Activated naive CD4-positive, alpha-beta T cell treated with anti-CD3 and anti-CD28 coated beads, Interleukin-2, amount 50 U/mL, for 72 hours (primary cell): ENCODE measurements around the gene PRRC2A. TPM values are rescaled to one million over a fixed set of nuclear protein-coding genes. Genes with fewer than 3 reads are reported as not detected.
"Not testable (repeated sequence)": the region's sequence is repeated elsewhere in the genome, so short reads cannot be mapped to it uniquely, and the experiment has no call there.

Experiments used
- ATAC-seq, 2 donors: fragments of 150-1000 bp; cut with Tn5 transposase; 2 replicates each; pipeline ENCODE4 v1.10.0; 2021; ENCODE audit warnings: mild to moderate bottlenecking in 2 of 2, moderate library complexity in 2 of 2
- DNase-seq, 2 donors: peaks; one replicate each; pipeline ENCODE4 v3.0.0; 2021 to 2022; ENCODE audit warnings: low spot score in 2 of 2
- H3K27ac Mint-ChIP-seq, 2 donors: one replicate each; pipeline ENCODE4 v1.8.0; 2022; ENCODE audit warnings: mild to moderate bottlenecking in 2 of 2, mixed read lengths in 2 of 2
- H3K36me3 Mint-ChIP-seq, 2 donors: one replicate each; pipeline ENCODE4 v1.8.0; 2022; ENCODE audit warnings: mixed read lengths in 2 of 2
- H3K9me3 Mint-ChIP-seq, 2 donors: one replicate each; pipeline ENCODE4 v1.8.0; 2022; ENCODE audit warnings: mixed read lengths in 2 of 2
- total RNA-seq, 2 donors: library from RNA; stranded (reverse); gene quantifications; one replicate each; pipeline ENCODE4 v1.2.3, GENCODE V29; 2022

PRRC2A gene
- total RNA-seq, 2 donors from 2014 or later: 253 to 336 TPM

- DNase-seq (peak; percentile 90 to 96), ATAC-seq (peak; percentile 60 to 72)
- H3K9me3 Mint-ChIP-seq: no peaks in the 10 kb centered on the region
- peak overlapping the region; percentile 95 to 98 for H3K27ac Mint-ChIP-seq
- peaks cover 58 to 64% of the 10 kb centered on the region in 2 donors for H3K36me3 Mint-ChIP-seq
Observed at GRCh38 chr6:31580807-31581433, 39.6 kb upstream of the PRRC2A start.

DNA sequence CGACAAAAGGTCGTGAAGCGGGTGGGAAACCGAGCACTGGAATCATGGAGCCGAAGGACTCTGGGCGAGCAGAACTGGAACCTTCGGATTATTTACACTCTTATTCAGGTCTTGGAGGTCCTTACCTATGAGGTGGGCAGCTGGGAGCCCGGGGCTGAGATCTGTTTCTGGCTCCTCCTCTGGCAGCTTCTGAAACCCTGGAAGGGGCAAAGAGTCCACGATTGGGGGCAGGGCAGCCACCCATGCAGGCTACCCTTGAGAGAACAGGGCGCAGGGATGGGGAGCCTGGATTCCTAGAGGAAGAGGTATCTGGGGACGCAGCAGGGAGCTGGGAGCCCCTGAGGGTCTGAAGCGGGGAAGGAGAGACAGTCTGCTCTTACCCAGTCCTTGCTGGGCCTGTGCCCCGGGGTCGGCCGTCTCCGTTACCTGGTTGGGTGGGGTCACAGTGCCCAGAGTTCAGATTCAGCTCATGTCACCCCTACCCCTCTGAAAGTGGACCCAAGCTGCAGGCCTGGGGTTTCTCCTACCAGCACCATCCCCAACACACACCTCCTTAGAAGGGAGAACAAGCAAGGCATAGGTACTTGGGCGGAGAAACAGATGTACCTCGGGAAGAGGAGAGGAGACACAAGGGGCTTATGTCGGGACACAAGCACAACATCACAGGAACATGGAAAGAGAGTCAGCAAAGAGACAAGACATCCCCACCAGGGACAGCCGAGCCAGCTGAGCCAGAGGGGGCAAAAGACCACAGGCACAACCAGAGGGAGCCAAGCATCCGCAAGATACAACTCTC, 38.9 kb upstream of the PRRC2A start:
- DNase-seq: no peak
- peaks cover 51 to 57% of the 10 kb centered on the region in 2 donors for H3K36me3 Mint-ChIP-seq
- no peak for ATAC-seq
- H3K27ac Mint-ChIP-seq: peak overlapping the region; percentile 95 to 98
- H3K9me3 Mint-ChIP-seq: no peaks in the 10 kb centered on the region

- Mint-ChIP-seq H3K27ac (peak within 1 kb of the TSS; percentile 95 to 98), H3K9me3 (no peaks in the 10 kb centered on the region), H3K36me3 (peaks cover 45 to 51% of the 10 kb centered on the region in 2 donors)
- no peak for DNase-seq
- ATAC-seq: peak; percentile 3 to 14
Observed at GRCh38 chr6:31582230-31582643, 38.3 kb upstream of the PRRC2A start, which contains the start of gene LTB. TSS of gene LTB (minus strand) at chr6:31582424. CDS start at chr6:31582417, 7 bp downstream.

DNA sequence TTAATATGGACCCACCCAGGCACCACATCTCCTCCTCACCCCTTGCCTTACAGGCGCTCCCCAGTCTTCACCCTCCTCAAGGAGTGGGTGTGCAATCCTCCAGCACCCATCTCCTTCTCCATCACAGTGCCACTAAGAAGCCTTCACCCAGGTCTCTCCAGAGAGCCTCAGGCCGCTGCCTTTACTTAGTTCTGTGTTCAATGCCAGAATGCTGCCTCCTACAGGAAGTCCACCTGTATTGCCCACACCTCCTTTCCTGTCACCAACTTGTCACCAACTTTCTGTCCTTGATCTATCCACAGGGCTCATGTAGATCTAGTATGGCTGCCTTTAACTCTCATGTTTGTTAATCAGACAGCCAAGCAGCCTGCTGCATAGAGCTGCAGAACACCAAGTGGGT, 35.0 kb upstream of the PRRC2A start:
- H3K9me3 Mint-ChIP-seq: no peaks in the 10 kb centered on the region
- H3K27ac Mint-ChIP-seq: peak overlapping the region; percentile 84 to 86
- H3K36me3 Mint-ChIP-seq: peaks cover 17 to 32% of the 10 kb centered on the region in 2 donors
- DNase-seq (no peak), ATAC-seq (peak; percentile 10 to 38)

DNA sequence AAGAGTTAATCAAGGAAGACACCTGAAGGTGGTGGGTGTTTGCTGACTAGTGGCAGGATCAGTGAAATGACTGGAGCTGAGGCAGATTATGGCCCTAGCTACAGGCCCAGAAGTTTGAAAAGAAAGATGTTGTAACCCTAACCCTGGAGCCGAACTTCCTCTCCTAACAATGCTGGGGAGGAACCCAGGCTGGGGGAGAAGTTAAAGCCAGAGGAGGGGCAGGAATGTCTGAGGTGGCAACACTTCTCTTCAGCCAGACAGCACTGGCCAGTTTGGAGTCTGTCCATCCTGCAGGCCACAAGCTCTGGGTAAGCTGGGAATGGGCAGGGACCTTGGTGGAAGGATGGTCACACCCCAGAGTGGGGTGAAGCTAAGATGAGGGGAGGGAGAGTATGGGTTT, 34.5 kb upstream of the PRRC2A start, which contains the start of gene LST1:
Gene LST1, plus strand, starts transcription at position 270 of the 400 bp plus-strand sequence. CDS start 1,023 bp downstream, outside the sequence.
- DNase-seq: no peak
- ATAC-seq: no peak
- H3K36me3 Mint-ChIP-seq: peaks cover 11 to 27% of the 10 kb centered on the region in 2 donors
- H3K27ac Mint-ChIP-seq: peak within 1 kb of the TSS; percentile 84 to 86
- H3K9me3 Mint-ChIP-seq: no peaks in the 10 kb centered on the region

DNA sequence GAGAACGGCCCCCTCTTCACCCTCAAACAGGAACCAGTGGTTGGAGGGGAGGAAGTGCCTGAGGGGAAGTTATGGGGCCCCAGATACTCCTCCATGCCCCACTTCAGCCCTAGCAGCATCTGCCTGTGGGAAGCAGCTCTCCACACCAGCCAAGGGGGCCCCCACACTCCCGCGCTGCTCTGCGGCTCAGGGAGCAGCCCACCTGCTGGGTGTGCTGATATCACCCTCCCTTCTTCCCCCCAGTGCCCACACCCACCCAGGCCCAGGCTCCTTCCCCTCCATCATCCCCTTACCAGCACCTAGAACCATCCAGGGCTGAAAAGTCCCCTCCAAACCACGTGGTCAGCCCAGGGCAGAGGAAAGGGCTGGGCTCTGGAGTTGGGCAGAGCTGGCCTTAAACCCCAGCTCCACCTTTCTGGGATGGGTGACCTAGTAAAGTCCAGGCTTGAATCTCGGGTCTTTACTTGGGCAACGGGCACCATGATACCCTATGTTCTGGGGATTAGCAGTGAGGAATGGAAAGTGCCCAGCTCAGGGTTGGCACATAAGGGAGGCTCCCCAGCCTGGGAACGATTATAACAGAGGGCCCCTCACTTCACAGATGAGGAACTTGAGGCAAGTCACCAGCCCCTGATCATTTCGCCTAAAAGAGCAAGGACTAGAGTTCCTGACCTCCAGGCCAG, 33.8 kb upstream of the PRRC2A start:
- peaks cover 4 to 20% of the 10 kb centered on the region in 2 donors for H3K36me3 Mint-ChIP-seq
- DNase-seq: no peak
- ATAC-seq: peak in 1 of 2 donors; percentile 23
- no peaks in the 10 kb centered on the region for H3K9me3 Mint-ChIP-seq
- peak overlapping the region; percentile 84 to 86 for H3K27ac Mint-ChIP-seq

DNA sequence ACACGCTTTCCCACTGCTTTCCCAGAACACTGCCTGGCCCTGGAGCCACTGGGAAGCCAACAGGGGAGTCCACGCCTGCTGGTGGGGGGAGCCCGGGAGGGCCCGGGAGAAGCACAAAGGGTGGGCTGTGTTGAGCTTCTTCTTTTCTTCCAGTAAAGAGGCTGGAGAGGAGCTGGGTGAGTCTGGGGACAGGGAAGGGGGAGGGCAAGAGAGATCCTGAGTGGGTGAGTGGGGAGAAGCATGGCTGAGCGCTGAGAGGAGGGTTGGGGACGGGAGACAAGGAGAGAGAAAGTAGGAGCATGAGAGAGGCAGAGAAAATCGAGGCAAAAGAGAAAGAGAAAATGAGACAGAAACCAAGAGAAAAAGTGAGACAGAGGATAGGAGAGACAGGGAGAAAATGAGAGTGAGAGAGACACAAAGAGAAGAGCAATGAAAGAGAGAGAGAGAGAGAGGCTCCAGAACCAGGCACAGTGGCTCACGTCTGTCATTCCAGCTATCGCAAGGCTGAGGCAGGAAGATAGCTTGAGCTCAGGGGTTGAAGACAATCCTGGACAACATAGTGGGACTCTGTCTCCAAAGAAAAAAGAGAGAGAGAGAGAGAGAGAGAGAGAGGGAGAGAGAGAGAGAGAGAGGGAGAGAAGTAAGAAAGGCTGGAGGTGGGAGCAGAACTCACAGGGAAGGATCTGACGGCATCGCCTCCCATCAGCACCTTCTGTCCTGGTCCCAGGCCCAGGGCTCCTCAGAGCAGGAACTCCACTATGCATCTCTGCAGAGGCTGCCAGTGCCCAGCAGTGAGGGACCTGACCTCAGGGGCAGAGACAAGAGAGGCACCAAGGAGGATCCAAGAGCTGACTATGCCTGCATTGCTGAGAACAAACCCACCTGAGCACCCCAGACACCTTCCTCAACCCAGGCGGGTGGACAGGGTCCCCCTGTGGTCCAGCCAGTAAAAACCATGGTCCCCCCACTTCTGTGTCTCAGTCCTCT, 32.4 kb upstream of the PRRC2A start:
- DNase-seq: no peak
- peak overlapping the region; percentile 86 to 88 for H3K27ac Mint-ChIP-seq
- no peaks in the 10 kb centered on the region for H3K9me3 Mint-ChIP-seq
- peak; percentile 30 to 55 for ATAC-seq
- peaks cover 0 to 6% of the 10 kb centered on the region in 2 donors for H3K36me3 Mint-ChIP-seq

GRCh38 chr6:31588871-31589650, 31.5 kb upstream of the PRRC2A start:
- no peak for ATAC-seq
- H3K27ac Mint-ChIP-seq: peak overlapping the region in 1 of 2 donors; percentile 34
- H3K36me3 Mint-ChIP-seq: peaks cover 0 to 5% of the 10 kb centered on the region in 2 donors

GRCh38 chr6:31590691-31591090, 29.8 kb upstream of the PRRC2A start:
- H3K36me3 Mint-ChIP-seq, ATAC-seq, H3K9me3 Mint-ChIP-seq, DNase-seq, H3K27ac Mint-ChIP-seq: not testable (repeated sequence)

More at GRCh38 chr6:31588871-31589650, 31.5 kb upstream of the PRRC2A start:
- no peak for DNase-seq
- no peaks in the 10 kb centered on the region for H3K9me3 Mint-ChIP-seq

- ATAC-seq: peak; percentile 3 to 14
- peak overlapping the region; percentile 22 to 76 for H3K27ac Mint-ChIP-seq
- no peaks in the 10 kb centered on the region for H3K36me3 Mint-ChIP-seq
- no peaks in the 10 kb centered on the region for H3K9me3 Mint-ChIP-seq
- DNase-seq: no peak
Observed at GRCh38 chr6:31592396-31592771, 28.1 kb upstream of the PRRC2A start.

- ATAC-seq (peak; percentile 63 to 75), DNase-seq (no peak)
- Mint-ChIP-seq H3K27ac (no peak overlapping the region), H3K9me3 (no peaks in the 10 kb centered on the region), H3K36me3 (no peaks in the 10 kb centered on the region)
Observed at GRCh38 chr6:31597006-31597405, 23.5 kb upstream of the PRRC2A start.

DNA sequence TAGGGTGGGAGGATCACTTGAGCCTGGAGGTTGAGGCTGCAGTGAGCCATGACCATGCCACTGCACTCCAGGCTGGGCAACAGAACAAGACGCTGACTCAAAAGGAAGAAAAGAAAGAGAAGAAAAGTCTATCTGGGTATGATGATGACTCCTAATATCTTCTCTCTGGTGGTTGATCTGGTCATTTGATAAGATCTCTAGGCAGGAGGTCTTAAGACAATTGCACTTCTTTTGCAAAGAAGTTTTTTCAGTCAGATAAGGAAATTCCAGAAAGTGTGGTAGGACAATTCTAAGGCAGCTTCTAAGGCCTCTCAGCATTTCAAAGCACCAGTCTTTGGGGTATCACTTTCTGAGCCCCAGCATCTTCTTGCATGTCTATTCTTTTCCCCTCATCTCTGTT, 13.2 kb upstream of the PRRC2A start:
- ATAC-seq (no peak), DNase-seq (no peak)
- Mint-ChIP-seq H3K36me3 (no peaks in the 10 kb centered on the region), H3K27ac (no peak overlapping the region), H3K9me3 (no peaks in the 10 kb centered on the region)

- DNase-seq: no peak
- ATAC-seq: no peak
- Mint-ChIP-seq H3K9me3 (no peaks in the 10 kb centered on the region), H3K27ac (no peak overlapping the region), H3K36me3 (no peaks in the 10 kb centered on the region)
Observed at GRCh38 chr6:31609519-31610406, 10.8 kb upstream of the PRRC2A start.

DNA sequence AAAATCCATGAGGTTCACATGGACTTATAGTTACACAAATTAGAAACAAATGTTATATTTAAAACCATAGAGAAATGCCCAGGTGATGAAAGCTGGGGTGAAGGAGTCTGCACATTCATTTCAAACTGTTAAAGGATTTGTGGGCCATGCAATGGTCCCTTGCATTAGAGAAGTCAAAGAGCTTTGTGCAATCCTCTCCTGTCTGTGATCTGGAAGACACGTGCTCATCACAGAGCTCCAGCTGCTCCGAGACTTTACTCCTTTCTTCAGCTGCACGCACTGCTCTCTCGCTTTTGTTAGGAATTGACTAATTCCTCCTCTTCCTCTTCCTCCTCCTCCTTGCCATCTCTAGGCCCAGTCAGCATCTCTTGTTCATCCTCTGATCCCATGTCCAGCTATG, 9.5 kb upstream of the PRRC2A start:
- H3K36me3 Mint-ChIP-seq: no peaks in the 10 kb centered on the region
- ATAC-seq (no peak), DNase-seq (no peak)
- H3K27ac Mint-ChIP-seq: no peak overlapping the region
- no peaks in the 10 kb centered on the region for H3K9me3 Mint-ChIP-seq
